Measurements from ENCODE around the gene PHF23.

- TF ChIP-seq POLR2A (IDR thresholded peaks at IDR 0.05; ENCODE audit: borderline replicate concordance, extremely low read depth, insufficient read depth, insufficient read length) (no peak), CTCF (IDR thresholded peaks at IDR 0.05 in 2 of 3, conservative IDR thresholded peaks at IDR 0.05 in 1 of 3; ENCODE audit: borderline replicate concordance in 1 of 3, insufficient read depth in 1 of 3, low read depth in 2 of 3, low read length in 2 of 3) (no peak), POLR2AphosphoS5 (IDR thresholded peaks at IDR 0.05; ENCODE audit: low read depth, low read length) (no peak), EZH2 (IDR thresholded peaks at IDR 0.05) (no peak), SP1 (IDR thresholded peaks at IDR 0.05; ENCODE audit: low read depth) (no peak), ZFX (IDR thresholded peaks at IDR 0.05) (no peak)
Observed at GRCh38 chr17:7205561-7205960, 33.7 kb downstream of the PHF23 start.

Data from HCT116 (cell line).